C1 segment of cervical spinal cord (tissue), 14 donors: ENCODE data around the gene ATAD3B.
"Not testable (repeated sequence)": the region's sequence is repeated elsewhere in the genome, so short reads cannot be mapped to it uniquely, and the experiment has no call there.

Source experiments
- DNase-seq, 14 donors: peaks; one replicate each; lab custom pipeline; 2025; lab: John Stamatoyannopoulos, UW

The ATAD3B gene

DNA sequence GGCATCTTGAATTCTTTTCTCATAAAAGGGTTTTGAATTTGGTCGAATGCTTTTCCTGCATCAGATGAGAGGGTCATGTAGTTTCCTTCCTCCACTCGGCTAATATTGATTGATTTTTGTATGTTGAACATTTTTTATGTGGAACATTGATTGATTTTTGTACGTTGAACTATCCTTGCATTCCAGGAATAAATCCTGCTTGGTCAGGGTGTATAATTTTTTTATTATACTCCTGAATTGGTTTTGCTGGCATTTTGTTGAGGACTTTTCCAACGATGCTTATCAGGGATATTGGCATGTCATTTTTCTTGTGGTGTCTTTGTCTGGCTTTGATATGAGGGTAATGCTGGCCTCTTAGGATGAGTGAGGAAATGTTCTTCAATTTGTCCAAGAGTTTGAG lies 60.4 kb downstream of the ATAD3B start:
- DNase-seq: no peak

GRCh38 chr1:1533176-1533893 lies 61.8 kb downstream of the ATAD3B start:
- DNase-seq: not testable (repeated sequence)

DNA sequence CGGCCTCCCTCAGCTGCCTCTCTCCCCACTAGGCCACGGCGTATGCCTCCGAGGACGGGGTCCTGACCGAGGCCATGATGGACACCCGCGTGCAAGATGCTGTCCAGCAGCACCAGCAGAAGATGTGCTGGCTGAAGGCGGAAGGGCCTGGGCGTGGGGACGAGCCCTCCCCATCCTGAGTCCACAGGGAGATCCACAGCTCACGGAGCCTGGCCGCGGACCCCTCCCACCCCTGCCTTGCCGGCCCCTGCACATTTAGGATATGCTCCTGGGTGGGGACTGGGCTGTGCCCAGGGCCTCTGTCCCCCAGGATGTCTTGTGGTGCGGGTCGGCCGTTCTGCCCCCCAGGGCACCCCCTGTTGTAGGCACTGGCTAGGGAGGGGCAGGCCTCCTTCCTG lies 62.3 kb downstream of the ATAD3B start:
- not testable (repeated sequence) for DNase-seq

DNA sequence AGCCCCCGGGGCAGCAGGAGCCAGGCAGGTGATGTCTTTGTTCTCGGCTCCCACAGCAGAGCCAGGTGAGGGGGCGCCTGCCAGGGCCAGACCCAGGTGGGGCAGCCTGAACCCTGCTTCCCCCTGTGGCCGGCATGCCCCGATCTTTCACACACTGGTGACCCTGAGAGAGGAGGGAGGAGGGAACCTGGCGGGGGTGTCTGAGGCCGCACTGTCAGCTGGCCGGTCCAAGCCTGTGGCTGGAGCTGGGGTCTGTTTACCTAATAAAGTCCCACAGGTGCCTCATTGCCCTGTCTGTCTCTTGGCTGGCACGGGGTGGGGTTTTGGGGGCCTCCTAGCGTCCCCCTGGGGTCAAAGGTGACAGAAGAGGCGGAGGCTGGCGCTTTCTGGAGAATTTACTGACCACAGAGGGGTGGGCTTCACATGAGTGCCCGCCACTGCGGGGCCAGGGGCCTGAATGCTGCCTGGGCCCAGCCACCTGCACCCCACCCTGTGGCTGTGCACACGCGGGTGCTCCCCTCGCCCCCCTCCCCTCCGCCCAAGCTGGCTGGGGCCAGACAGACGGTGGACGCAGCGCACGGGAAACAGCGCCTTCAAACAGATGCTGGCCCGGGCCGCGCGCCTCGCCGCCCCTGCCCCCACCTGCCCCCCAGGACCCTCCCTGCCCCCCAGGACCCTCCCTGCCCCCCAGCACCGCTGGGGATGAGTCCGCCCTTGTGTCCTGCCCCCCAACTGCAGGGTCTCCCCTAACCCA lies 63.0 kb downstream of the ATAD3B start:
- DNase-seq: no peak

GRCh38 chr1:1535201-1536018 lies 63.8 kb downstream of the ATAD3B start:
- no peak for DNase-seq

DNA sequence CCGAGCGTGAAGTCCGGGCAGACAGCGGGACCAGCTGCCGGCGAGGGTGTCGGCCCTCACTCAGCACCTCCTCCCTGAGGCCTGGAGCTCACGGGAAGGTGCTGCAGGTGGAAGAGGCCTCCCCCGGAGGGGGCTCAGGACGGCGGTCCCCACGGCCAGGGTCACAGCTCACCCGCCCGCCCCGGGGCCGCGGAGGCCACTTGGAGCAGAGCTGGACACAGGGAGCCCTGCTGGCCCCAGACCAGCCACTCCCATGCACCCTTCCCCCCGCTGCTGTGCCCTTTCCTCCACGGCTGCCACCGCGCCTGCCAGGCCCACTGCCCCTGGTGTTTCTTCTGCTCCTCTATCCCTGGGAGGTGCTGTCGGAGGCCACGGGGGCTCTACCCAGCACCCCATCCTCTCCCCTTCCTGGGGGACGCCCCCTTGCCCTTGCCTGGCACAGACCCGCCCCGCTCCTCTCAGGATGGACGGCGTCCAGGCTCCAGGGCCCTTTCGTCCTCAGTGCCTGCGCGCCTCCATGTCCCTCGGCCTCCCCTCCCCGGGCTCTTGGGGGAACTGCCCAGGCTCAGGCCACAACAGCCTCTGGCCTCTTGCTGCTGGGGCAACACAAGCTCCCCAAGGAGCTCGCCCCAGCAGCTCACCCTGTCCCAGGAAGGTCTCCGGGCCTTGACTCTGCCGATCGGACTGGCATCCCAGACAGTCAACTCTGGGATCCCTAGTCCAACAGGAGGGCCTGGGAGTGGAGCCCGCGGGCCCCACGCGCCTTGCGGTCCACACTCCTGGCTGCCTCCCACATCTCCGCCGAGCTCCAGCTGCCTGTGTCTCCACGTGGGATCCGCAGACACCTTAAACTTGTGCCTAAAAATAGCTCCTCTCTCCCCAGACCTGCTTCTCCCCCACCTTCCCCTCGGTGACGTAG lies 64.7 kb downstream of the ATAD3B start:
- DNase-seq: no peak

GRCh38 chr1:1536938-1537546 lies 65.5 kb downstream of the ATAD3B start:
- no peak for DNase-seq

DNA sequence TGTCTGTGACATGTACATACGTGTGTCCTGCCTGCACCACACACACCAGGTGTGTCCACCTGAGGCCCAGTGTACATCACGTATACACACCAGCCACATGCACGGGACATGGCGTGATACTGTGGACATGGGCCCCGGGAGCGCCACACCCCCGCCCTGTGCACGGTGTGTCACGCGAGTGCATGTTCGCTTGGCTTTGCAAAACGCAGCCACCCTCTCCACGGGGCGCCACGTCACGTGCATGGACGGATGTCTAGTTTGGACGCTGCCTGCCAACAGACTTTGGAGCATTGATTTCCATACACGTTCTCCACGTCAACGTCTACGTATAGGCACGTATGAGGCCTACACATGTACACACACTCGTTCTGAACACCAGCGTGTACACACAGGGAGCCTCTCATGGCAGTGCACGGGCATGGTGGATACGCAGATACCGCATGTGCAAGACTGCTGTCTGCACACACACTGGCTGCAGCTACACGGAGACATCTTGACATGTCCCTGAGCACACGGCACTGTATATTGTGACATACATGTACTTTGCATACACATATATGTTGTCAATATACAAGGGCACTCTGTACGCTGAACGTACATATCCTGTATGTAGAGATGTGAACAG lies 66.2 kb downstream of the ATAD3B start:
- no peak for DNase-seq

- DNase-seq: no peak
Observed at GRCh38 chr1:1538334-1538733, 66.8 kb downstream of the ATAD3B start.

- no peak for DNase-seq
Observed at GRCh38 chr1:1538989-1539309, 67.4 kb downstream of the ATAD3B start.

- DNase-seq: peak in 2 of 14 donors; percentile 4 to 56
Observed at GRCh38 chr1:1539310-1540089, 67.9 kb downstream of the ATAD3B start.

- peak in 11 of 14 donors; percentile 11 to 79 (median 43) for DNase-seq
Observed at GRCh38 chr1:1540090-1540817, 68.7 kb downstream of the ATAD3B start, which contains the start of gene TMEM240. Gene TMEM240, minus strand, starts transcription at chr1:1540624. Its CDS starts 278 bp downstream, at chr1:1540346.

DNA sequence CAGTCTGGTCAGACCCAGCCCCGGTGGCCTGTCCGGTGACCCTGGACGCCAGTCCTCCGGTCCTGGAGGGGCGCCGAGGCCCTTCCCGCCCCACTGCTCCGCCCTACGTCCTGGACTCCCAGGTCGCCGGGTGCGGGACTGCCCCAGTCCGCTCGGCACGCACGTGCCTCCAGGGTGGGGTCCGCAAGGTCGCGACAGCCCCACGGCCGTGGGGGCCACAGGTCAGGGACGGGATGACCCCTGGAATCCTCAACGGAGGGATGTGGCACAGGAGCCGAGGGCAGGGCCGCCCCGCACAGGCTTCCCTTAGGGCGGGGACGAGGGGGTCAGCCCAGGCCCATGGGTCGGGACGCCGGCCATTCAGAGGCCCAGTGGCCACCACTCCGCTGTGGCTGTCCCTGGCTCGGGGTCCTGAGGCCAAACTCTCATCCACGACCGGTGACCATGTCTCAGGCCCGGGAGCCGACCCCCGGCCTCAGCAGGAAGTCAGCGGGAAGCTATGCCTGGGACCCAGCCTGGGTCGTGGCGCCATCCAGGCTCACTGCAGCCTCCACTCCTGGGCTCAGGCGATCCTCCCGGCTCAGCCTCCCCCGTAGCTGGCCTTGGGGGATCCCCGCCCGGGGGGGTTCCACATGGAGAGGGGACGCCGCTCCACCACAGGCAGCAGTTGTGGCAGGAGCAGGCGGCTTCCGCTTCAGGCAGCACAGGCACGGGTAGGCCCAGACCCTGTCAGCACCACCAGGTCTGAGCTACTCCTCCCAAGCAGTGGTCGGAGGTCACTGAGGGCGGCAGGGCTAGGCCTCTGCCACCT lies 69.5 kb downstream of the ATAD3B start:
- no peak for DNase-seq

GRCh38 chr1:1541956-1542765 lies 70.6 kb downstream of the ATAD3B start:
- DNase-seq: no peak

GRCh38 chr1:1542766-1543705 lies 71.5 kb downstream of the ATAD3B start:
- no peak for DNase-seq

- DNase-seq: no peak
Observed at GRCh38 chr1:1543706-1544099, 72.1 kb downstream of the ATAD3B start.
